Measurements from ENCODE around the gene TRMT11. TPM values are rescaled to one million over a fixed set of nuclear protein-coding genes. Genes with fewer than 3 reads are reported as not detected.
"Not testable (repeated sequence)": the region's sequence is repeated elsewhere in the genome, so short reads cannot be mapped to it uniquely, and the experiment has no call there.

Gene TRMT11
- total and polyA plus RNA-seq, 2 of the 8 experiments (the other 6 are each of a cell fraction or from before 2014, with no cell fraction given) = 19.7 to 32.4 TPM

DNA sequence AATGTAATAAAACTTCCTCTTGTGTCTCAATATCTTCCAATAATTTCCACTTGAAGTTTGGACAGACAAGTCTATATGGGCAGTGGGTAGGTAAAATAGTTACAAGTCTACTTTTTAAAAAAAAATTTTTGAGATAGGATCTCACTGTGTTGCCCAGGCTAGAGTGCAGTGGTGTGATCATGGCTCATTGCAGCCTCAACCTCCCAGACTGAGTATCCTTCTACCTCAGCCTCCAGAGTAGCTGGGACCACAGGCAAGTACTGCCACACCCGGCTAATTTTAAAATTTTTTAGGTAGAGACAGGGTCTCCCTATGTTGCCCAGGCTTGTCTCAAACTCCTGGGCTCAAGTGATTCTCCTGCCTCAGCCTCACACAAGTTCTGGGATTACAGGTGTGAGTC is 13.9 kb upstream of the TRMT11 start:
- H3K14ac ChIP-seq (ENCODE audit: insufficient read length); H3K27me3 ChIP-seq (replicated peaks in 1 of 4; ENCODE audit: control insufficient read depth in 3 of 4, extremely low read depth in 1 of 4, insufficient read depth in 3 of 4, low read length in 3 of 4); H3K18ac ChIP-seq (ENCODE audit: extremely low read depth, low read length); FAIRE-seq; H3K79me2 ChIP-seq (ENCODE audit: control insufficient read depth in 1 of 2, insufficient read depth in 2 of 2, low read length in 2 of 2); H3K79me1 ChIP-seq (ENCODE audit: low read depth, low read length); H2AK5ac ChIP-seq (ENCODE audit: low read depth, low read length); H2BK120ac ChIP-seq (replicated peaks; ENCODE audit: low read depth, low read length); H4K8ac ChIP-seq (ENCODE audit: extremely low read depth, insufficient read depth, low read length); H4K20me1 ChIP-seq (replicated peaks in 1 of 2; ENCODE audit: control insufficient read depth in 1 of 2, insufficient read depth in 2 of 2, low read length in 2 of 2); H3K4me2 ChIP-seq (ENCODE audit: insufficient read depth in 1 of 2, low read depth in 2 of 2, low read length in 2 of 2); H3K9me3 ChIP-seq (ENCODE audit: insufficient read depth in 2 of 2, low read depth in 1 of 2, low read length in 1 of 2); H3K9ac ChIP-seq (replicated peaks in 1 of 4; ENCODE audit: extremely low read depth in 1 of 4, low read depth in 3 of 4, low read length in 3 of 4); H2AFZ ChIP-seq (ENCODE audit: low read length); H2BK5ac ChIP-seq (ENCODE audit: low read depth, low read length); H4K91ac ChIP-seq (replicated peaks; ENCODE audit: insufficient read length, low read length); H3K27ac ChIP-seq (ENCODE audit: low read depth, low read length); H3K36me3 ChIP-seq (ENCODE audit: control insufficient read depth in 2 of 4, insufficient read depth in 4 of 4, low read length in 3 of 4); H2BK20ac ChIP-seq (ENCODE audit: low read length); DNase-seq (ENCODE audit: low read depth in 1 of 2, low spot score in 2 of 2); POLR2A ChIA-PET (ENCODE audit: partially characterized antibody); H4K5ac ChIP-seq (ENCODE audit: insufficient read length, low read depth, low read length); H3K4ac ChIP-seq (replicated peaks; ENCODE audit: insufficient read length, low read depth, low read length); H3K23ac ChIP-seq (ENCODE audit: insufficient read length); H3K4me1 ChIP-seq (replicated peaks in 1 of 4; ENCODE audit: control insufficient read depth in 3 of 4, insufficient read depth in 4 of 4, low read length in 3 of 4); H2BK15ac ChIP-seq (ENCODE audit: low read length); H3K56ac ChIP-seq (replicated peaks; ENCODE audit: insufficient read length, low read depth, low read length); H2BK12ac ChIP-seq (ENCODE audit: low read depth, low read length); H3K4me3 ChIP-seq (ENCODE audit: extremely low read depth in 1 of 4, insufficient read depth in 2 of 4, low read depth in 3 of 4, low read length in 4 of 4); H3K23me2 ChIP-seq (ENCODE audit: low read depth, low read length): not testable (repeated sequence)
- CTCF ChIA-PET (ENCODE audit: partially characterized antibody) = interaction anchor here (1.1 to 3.6 kb wide), 4 partner anchors 13 to 659 kb away, joined by 4 to 27 read pairs (median 10); partner anchors contain the start of genes HINT3 and TRMT11
- 100% methylated on average over 1 of the region's 1 CpG; no CpG with 5 or more reads in 1 of the 2 experiments for WGBS, 2 experiments (ENCODE audit: extremely low coverage in 1 of 2, insufficient coverage in 1 of 2, insufficient read length in 1 of 2, insufficient replicate concordance in 2 of 2, low coverage in 1 of 2, low lambda C conversion rate in 2 of 2, missing lambda C conversion rate in 1 of 2)
